ENCODE measurements around the gene TMEM234. TPM values are rescaled to one million over a fixed set of nuclear protein-coding genes. Genes with fewer than 3 reads are reported as not detected.
A peak's percentile ranks its signal among the peaks of the same experiment; 100 is the strongest.

Gene TMEM234
- total and polyA plus RNA-seq, 2 of the 8 experiments (the other 6 are each of a cell fraction or from before 2014, with no cell fraction given): 8.7 to 8.9 TPM

- CTCF ChIA-PET (ENCODE audit: partially characterized antibody): interaction anchor here (0.5 to 2.3 kb wide), 7 partner anchors 8 to 1458 kb away, joined by 3 to 7 read pairs (median 3); partner anchors contain the start of gene DCDC2B
- H4K20me1 ChIP-seq (replicated peaks in 1 of 2; ENCODE audit: control insufficient read depth in 1 of 2, insufficient read depth in 2 of 2, low read length in 2 of 2): peaks cover 0 to 1% of the 10 kb centered on the region in 2 experiments
- H3K4ac ChIP-seq (replicated peaks; ENCODE audit: insufficient read length, low read depth, low read length): no peak overlapping the region
- no peak overlapping the region for H2BK120ac ChIP-seq (replicated peaks; ENCODE audit: low read depth, low read length)
- H3K9ac ChIP-seq (replicated peaks in 1 of 4; ENCODE audit: extremely low read depth in 1 of 4, low read depth in 3 of 4, low read length in 3 of 4): peak overlapping the region in 1 of 4 experiments; percentile 15; a peak in 2 of 7 replicates
- H3K36me3 ChIP-seq (ENCODE audit: control insufficient read depth in 2 of 4, insufficient read depth in 4 of 4, low read length in 3 of 4): peaks cover 6 to 22% (median 13%) of the 10 kb centered on the region in 4 experiments; a peak in 7 of 8 replicates
- H3K4me3 ChIP-seq (ENCODE audit: extremely low read depth in 1 of 4, insufficient read depth in 2 of 4, low read depth in 3 of 4, low read length in 4 of 4): peak overlapping the region; percentile 66 to 97 (median 88); a peak in 7 of 8 replicates
- H3K4me1 ChIP-seq (replicated peaks in 1 of 4; ENCODE audit: control insufficient read depth in 3 of 4, insufficient read depth in 4 of 4, low read length in 3 of 4): peaks cover 0 to 7% (median 2%) of the 10 kb centered on the region in 4 experiments; a peak in 3 of 7 replicates
- H3K79me2 ChIP-seq (ENCODE audit: control insufficient read depth in 1 of 2, insufficient read depth in 2 of 2, low read length in 2 of 2): peaks cover 0 to 24% of the 10 kb centered on the region in 2 experiments; a peak in 3 of 4 replicates
- H2BK5ac ChIP-seq (ENCODE audit: low read depth, low read length): 0 out of 2 replicates have a peak overlapping the region, but pooled peaks have one; percentile 68
- no peak overlapping the region for H2BK12ac ChIP-seq (ENCODE audit: low read depth, low read length)
- H3K9me3 ChIP-seq (ENCODE audit: insufficient read depth in 2 of 2, low read depth in 1 of 2, low read length in 1 of 2): no peaks in the 10 kb centered on the region
- no peak overlapping the region for H4K5ac ChIP-seq (ENCODE audit: insufficient read length, low read depth, low read length)
- no peak for TF ChIP-seq MAFK (IDR thresholded peaks at IDR 0.05; ENCODE audit: low read depth, low read length)
- TF ChIP-seq CEBPB (IDR thresholded peaks at IDR 0.05; ENCODE audit: low read depth, low read length): no peak
- WGBS, 2 experiments (ENCODE audit: extremely low coverage in 1 of 2, insufficient coverage in 1 of 2, insufficient read length in 1 of 2, insufficient replicate concordance in 2 of 2, low coverage in 1 of 2, low lambda C conversion rate in 2 of 2, missing lambda C conversion rate in 1 of 2): 79% methylated on average over 4 of the region's 4 CpGs; no CpG with 5 or more reads in 1 of the 2 experiments
- no peak overlapping the region for H3K14ac ChIP-seq (ENCODE audit: insufficient read length)
- no peak overlapping the region for H2AFZ ChIP-seq (ENCODE audit: low read length)
- H3K23ac ChIP-seq (ENCODE audit: insufficient read length): no peak overlapping the region
- H3K23me2 ChIP-seq (ENCODE audit: low read depth, low read length): peaks cover 8% of the 10 kb centered on the region; the same call in 1 of the 2 replicates
- H4K91ac ChIP-seq (replicated peaks; ENCODE audit: insufficient read length, low read length): no peak overlapping the region
- H3K79me1 ChIP-seq (ENCODE audit: low read depth, low read length): peaks cover 2% of the 10 kb centered on the region; the same call in 1 of the 2 replicates
- no peak overlapping the region for H3K56ac ChIP-seq (replicated peaks; ENCODE audit: insufficient read length, low read depth, low read length)
- no peak overlapping the region for H4K8ac ChIP-seq (ENCODE audit: extremely low read depth, insufficient read depth, low read length)
- DNase-seq (ENCODE audit: low read depth in 1 of 2, low spot score in 2 of 2) (no peak), FAIRE-seq (no peak)
- H2AK5ac ChIP-seq (ENCODE audit: low read depth, low read length): no peak overlapping the region
- POLR2A ChIA-PET (ENCODE audit: partially characterized antibody): interaction anchor here (0.8 to 8.0 kb wide), 11 partner anchors 11 to 112 kb away, joined by 3 to 52 read pairs (median 5); partner anchors contain the start of genes DCDC2B, IQCC and LCK
- H3K4me2 ChIP-seq (ENCODE audit: insufficient read depth in 1 of 2, low read depth in 2 of 2, low read length in 2 of 2): peak overlapping the region; percentile 65 to 84
- no peaks in the 10 kb centered on the region for H3K27me3 ChIP-seq (replicated peaks in 1 of 4; ENCODE audit: control insufficient read depth in 3 of 4, extremely low read depth in 1 of 4, insufficient read depth in 3 of 4, low read length in 3 of 4)
- H3K27ac ChIP-seq (ENCODE audit: low read depth, low read length): peak overlapping the region; percentile 22; the same call in 1 of the 2 replicates
- H2BK20ac ChIP-seq (ENCODE audit: low read length): no peak overlapping the region
- no peak overlapping the region for H3K18ac ChIP-seq (ENCODE audit: extremely low read depth, low read length)
- H2BK15ac ChIP-seq (ENCODE audit: low read length): no peak overlapping the region
These were observed 1.2 kb downstream of the TMEM234 start for GRCh38 chr1:32220746-32221580.

Data from H1 (cell line).